HUES48 (cell line): ENCODE data around the gene CARD19.

Source experiments
- H3K27ac ChIP-seq: one replicate; pipeline ENCODE4 v1.7.0; 2013; ENCODE audit warnings: low read depth, low read length, inconsistent platforms
- H3K27me3 ChIP-seq: 2 replicates; pipeline ENCODE4 v1.6.1; 2013; ENCODE audit warnings: mild to moderate bottlenecking, low read length; ENCODE audit not compliant: control insufficient read depth, insufficient read depth
- H3K36me3 ChIP-seq: 2 replicates; pipeline ENCODE4 v1.6.1; 2013; ENCODE audit warnings: low read length; ENCODE audit not compliant: control insufficient read depth, insufficient read depth
- H3K4me1 ChIP-seq: 2 replicates; pipeline ENCODE4 v1.6.1; 2013; ENCODE audit warnings: mild to moderate bottlenecking, low read length; ENCODE audit not compliant: control insufficient read depth, insufficient read depth
- H3K4me3 ChIP-seq: 2 replicates; pipeline ENCODE4 v1.5.1; 2013; ENCODE audit warnings: mild to moderate bottlenecking, low read depth, low read length
- H3K9ac ChIP-seq: 2 replicates; pipeline ENCODE4 v1.6.1; 2013; ENCODE audit warnings: mild to moderate bottlenecking, low read depth, low read length, moderate library complexity
- H3K9me3 ChIP-seq: 2 replicates; pipeline ENCODE4 v1.6.1; 2013; ENCODE audit warnings: low read length; ENCODE audit not compliant: control insufficient read depth, insufficient read depth

The CARD19 gene

GRCh38 chr9:93132287-93132927 lies 36.4 kb downstream of the CARD19 start:
- Histone ChIP-seq H3K27ac (no peak overlapping the region), H3K9ac (no peak overlapping the region)

GRCh38 chr9:93132946-93133680 lies 37.1 kb downstream of the CARD19 start:
- no peaks in the 10 kb centered on the region for H3K36me3 ChIP-seq
- peaks cover 15% of the 10 kb centered on the region for H3K4me1 ChIP-seq
- no peaks in the 10 kb centered on the region for H3K9me3 ChIP-seq
- peaks cover 13% of the 10 kb centered on the region for H3K27me3 ChIP-seq
- H3K9ac ChIP-seq: peak overlapping the region; percentile 67; the same call in 1 of the 2 replicates
- H3K27ac ChIP-seq: peak overlapping the region; percentile 66
- H3K4me3 ChIP-seq: peak overlapping the region; percentile 86

More at GRCh38 chr9:93132287-93132927, 36.4 kb downstream of the CARD19 start:
- no peaks in the 10 kb centered on the region for H3K9me3 ChIP-seq
- H3K36me3 ChIP-seq: no peaks in the 10 kb centered on the region
- H3K4me1 ChIP-seq: peaks cover 16% of the 10 kb centered on the region
- peaks cover 13% of the 10 kb centered on the region for H3K27me3 ChIP-seq
- no peak overlapping the region for H3K4me3 ChIP-seq

DNA sequence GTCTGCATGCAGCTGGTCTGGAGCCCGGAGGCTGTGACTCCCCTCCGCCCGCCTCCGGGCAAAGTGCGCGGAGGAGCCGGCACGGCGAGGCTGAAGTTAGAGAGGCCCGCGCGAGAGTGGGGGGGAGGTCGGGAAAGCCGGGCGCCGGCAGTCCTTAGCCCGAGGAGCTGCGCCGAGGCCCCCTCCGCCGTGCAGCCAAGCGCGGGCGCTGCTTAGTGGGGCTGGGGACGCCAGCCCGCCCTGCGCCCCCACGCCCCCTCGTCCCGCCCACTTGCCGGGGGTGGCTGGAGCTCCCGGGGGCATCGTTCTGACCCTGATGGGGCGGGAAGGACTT lies 37.6 kb downstream of the CARD19 start:
- Histone ChIP-seq H3K9me3 (no peaks in the 10 kb centered on the region), H3K9ac (peak overlapping the region; percentile 67; the same call in 1 of the 2 replicates), H3K4me3 (peak overlapping the region; percentile 86), H3K27ac (peak overlapping the region; percentile 66), H3K27me3 (peaks cover 13% of the 10 kb centered on the region), H3K36me3 (no peaks in the 10 kb centered on the region), H3K4me1 (peaks cover 15% of the 10 kb centered on the region)

- H3K4me1 ChIP-seq: peaks cover 15% of the 10 kb centered on the region
- no peaks in the 10 kb centered on the region for H3K36me3 ChIP-seq
- no peaks in the 10 kb centered on the region for H3K9me3 ChIP-seq
- H3K27ac ChIP-seq: peak within 1 kb of the TSS; percentile 66
- peak within 1 kb of the TSS; percentile 86 for H3K4me3 ChIP-seq
- H3K27me3 ChIP-seq: peaks cover 13% of the 10 kb centered on the region
- H3K9ac ChIP-seq: peak within 1 kb of the TSS; percentile 67; the same call in 1 of the 2 replicates
These were observed 38.2 kb downstream of the CARD19 start, which contains the start of gene NINJ1 for GRCh38 chr9:93134015-93134739. NINJ1 (minus strand) TSS chr9:93134251; CDS start chr9:93134217, 34 bp downstream.

GRCh38 chr9:93134740-93135444 lies 38.9 kb downstream of the CARD19 start:
- Histone ChIP-seq H3K27me3 (peaks cover 13% of the 10 kb centered on the region), H3K9me3 (no peaks in the 10 kb centered on the region), H3K27ac (no peak overlapping the region), H3K9ac (no peak overlapping the region), H3K4me3 (peak overlapping the region; percentile 86), H3K36me3 (no peaks in the 10 kb centered on the region), H3K4me1 (peaks cover 15% of the 10 kb centered on the region)

DNA sequence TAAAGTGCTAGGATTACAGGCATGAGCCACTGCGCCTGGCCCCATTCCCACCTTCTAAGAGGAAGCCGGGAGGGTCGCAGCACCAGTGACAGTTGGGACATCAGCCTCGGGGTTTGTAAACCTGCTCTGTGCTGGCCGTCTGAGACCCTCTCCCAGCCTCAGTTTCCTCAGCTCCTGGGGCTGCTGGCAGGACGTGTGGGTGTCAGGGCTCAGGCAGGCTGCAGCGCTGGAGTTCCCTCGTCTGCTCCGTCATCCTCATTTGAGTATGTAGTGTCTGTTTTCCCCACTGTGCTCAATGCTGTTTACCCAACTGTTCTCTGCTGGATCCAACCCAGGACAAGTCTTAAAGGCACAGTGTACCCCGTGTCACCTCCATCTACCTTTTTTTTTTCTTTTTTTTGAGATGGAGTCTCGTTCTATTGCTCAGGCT lies 40.0 kb downstream of the CARD19 start:
- Histone ChIP-seq H3K4me1 (peaks cover 15% of the 10 kb centered on the region), H3K9ac (no peak overlapping the region)

DNA sequence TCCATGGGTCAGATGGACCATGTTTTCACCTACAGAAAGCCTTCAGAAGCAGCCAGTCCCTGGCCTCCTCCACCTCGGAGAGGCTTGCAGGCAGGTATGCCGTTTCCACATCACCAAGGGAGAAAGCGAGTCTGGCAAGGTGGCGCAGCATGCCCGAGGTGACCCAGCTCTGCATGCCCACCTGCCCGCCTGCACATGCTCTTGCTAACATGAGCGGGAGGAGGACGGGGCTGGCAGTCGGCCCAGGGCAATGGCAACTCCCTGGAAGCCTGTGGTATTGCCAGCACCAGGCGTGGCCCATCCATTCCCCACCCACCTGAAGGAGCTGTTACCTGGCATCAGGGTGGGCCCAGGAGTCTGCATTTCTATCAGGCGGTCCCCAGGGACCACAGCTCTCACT lies 41.3 kb downstream of the CARD19 start:
- peaks cover 15% of the 10 kb centered on the region for H3K4me1 ChIP-seq
- H3K9me3 ChIP-seq: no peaks in the 10 kb centered on the region
- no peaks in the 10 kb centered on the region for H3K36me3 ChIP-seq

More for the DNA sequence above, 40.0 kb downstream of the CARD19 start:
- Histone ChIP-seq H3K27me3 (peaks cover 13% of the 10 kb centered on the region), H3K9me3 (no peaks in the 10 kb centered on the region), H3K36me3 (no peaks in the 10 kb centered on the region), H3K4me3 (no peak overlapping the region), H3K27ac (no peak overlapping the region)

DNA sequence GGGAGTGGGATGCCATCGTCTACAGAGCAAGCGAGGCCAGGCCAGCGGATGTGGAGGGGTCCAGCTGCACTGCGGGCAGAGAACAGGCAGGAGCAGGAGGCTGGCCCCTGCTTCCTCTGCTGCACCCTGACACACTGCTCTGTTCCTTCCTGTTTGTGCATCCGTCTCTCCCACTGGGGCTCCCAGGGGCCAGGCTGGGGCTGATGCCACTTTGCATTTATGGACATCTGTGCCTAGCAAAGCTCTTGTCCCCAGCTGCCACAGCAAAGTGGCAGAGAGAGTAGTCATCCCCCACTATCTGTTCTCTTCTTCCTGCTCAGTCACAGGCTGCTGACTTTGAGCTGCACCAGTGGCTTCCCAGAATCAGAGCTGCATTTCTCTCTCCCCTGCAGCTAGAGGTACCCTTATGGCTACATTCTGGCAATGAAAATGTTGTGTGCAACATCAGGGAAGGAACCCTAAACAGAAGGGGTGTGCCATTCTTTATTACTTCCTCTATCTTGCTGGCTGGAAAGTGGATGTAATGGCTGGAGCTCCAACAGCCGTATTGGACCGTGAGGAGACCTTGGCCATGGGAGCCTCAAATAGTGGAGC lies 42.3 kb downstream of the CARD19 start:
- peaks cover 13% of the 10 kb centered on the region for H3K27me3 ChIP-seq
- peaks cover 8% of the 10 kb centered on the region for H3K4me1 ChIP-seq

More for the DNA sequence above, 41.3 kb downstream of the CARD19 start:
- no peak overlapping the region for H3K4me3 ChIP-seq
- H3K27ac ChIP-seq: no peak overlapping the region
- H3K27me3 ChIP-seq: peaks cover 13% of the 10 kb centered on the region
- H3K9ac ChIP-seq: no peak overlapping the region

DNA sequence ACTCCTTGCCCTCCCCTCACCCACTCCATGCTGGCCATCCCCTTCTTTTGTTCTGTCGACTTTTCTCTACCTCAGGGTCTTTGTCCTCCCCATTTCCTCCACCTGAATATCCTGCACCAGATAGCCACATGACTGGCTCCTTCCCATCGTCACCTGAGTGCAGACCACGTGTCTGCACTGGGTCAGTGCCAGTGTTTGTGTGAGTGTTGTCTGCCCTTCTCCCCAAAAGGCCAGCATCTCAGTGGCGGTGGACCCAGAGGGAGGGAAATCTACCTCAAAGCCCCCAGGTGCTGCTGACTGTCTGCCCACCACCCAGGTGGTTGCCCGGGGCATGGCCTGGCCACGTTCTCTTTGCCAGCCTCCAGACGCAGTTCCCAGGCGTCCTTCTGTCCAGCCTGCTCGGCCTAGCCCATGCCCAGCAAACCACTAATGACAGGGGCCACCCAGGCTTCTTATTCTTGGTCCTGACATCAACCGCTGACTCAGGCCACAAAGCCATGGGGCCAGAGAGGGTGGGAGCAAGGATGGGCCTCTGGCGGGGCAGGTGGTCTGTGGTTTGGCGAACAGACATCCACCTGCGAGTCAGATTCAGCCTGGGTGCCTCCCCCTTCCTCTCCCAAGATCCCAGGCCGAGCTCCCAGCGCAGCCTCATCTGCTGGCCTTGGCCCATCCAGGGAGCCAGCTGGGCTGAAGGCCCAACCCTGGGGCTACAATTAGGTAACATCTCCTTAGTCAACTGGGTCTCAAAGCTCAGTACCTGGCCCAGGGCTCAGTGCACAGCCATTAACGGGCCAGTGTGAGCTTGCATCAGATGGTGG lies 43.6 kb downstream of the CARD19 start:
- Histone ChIP-seq H3K9me3 (no peaks in the 10 kb centered on the region), H3K9ac (no peak overlapping the region), H3K36me3 (no peaks in the 10 kb centered on the region), H3K27ac (no peak overlapping the region), H3K27me3 (peaks cover 10% of the 10 kb centered on the region), H3K4me3 (no peak overlapping the region), H3K4me1 (peaks cover 4% of the 10 kb centered on the region; the same call in 1 of the 2 replicates)

More for the DNA sequence above, 42.3 kb downstream of the CARD19 start:
- Histone ChIP-seq H3K9ac (no peak overlapping the region), H3K27ac (no peak overlapping the region), H3K36me3 (no peaks in the 10 kb centered on the region), H3K9me3 (no peaks in the 10 kb centered on the region), H3K4me3 (no peak overlapping the region)
